Left lung (tissue), 10 donors: ENCODE results near the gene RANGAP1. TPM values are rescaled to one million over a fixed set of nuclear protein-coding genes. Genes with fewer than 3 reads are reported as not detected.

Experiments used
- ATAC-seq: fragments of 200-7000 bp; cut with Tn5 transposase; one replicate; pipeline ENCODE4 v1.9.1; 2020; ENCODE audit warnings: moderate library complexity
- DNase-seq, 4 donors: peaks; one replicate each; pipeline ENCODE4 v3.0.0-alpha.2; 2013 to 2020
- H3K27ac ChIP-seq, 2 donors: fragments of 200-600 bp; sonication (generic) in 1 of 2; one replicate each; pipeline versions ENCODE4 v1.5.0 to v1.8.0; 2020 to 2021
- H3K27me3 ChIP-seq, 2 donors: fragments of 200-600 bp; sonication (generic) in 1 of 2; one replicate each; pipeline versions ENCODE4 v1.5.0 to v1.8.0; 2020 to 2021
- H3K36me3 ChIP-seq, 2 donors: fragments of 200-600 bp; sonication (generic) in 1 of 2; one replicate each; pipeline versions ENCODE4 v1.5.0 to v1.8.0; 2020 to 2021
- H3K4me1 ChIP-seq, 2 donors: fragments of 200-600 bp; one replicate each; pipeline ENCODE4 v1.8.0; 2021
- H3K4me3 ChIP-seq, 2 donors: fragments of 200-600 bp; sonication (generic) in 1 of 2; one replicate each; pipeline versions ENCODE4 v1.5.0 to v1.8.0; 2020 to 2021; ENCODE audit warnings: mild to moderate bottlenecking in 1 of 2
- H3K9me3 ChIP-seq, 2 donors: fragments of 200-600 bp; sonication (generic) in 1 of 2; one replicate each; pipeline versions ENCODE4 v1.5.0 to v1.8.0; 2020 to 2021
- intact Hi-C, 2 donors: fragments of 100-400 bp; cut with DNase I; formaldehyde crosslinking; loops; one replicate each; pipeline versions ENCODE4 v1.11.2 to v1.14.2; 2022
- polyA plus RNA-seq, 6 donors: library from polyadenylated mRNA; unstranded; fragments of 120-200 nt; gene quantifications; one replicate each; pipeline ENCODE4 v1.2.1, GENCODE V29; 2013; ENCODE audit not compliant: insufficient read length in 6 of 6
- total RNA-seq, 2 donors: library from RNA; stranded (reverse); fragmentation: NEBNext Ultra II Directional; extraction: Animal tissue kit (Norgen Biotek cat#: 25700); gene quantifications; one replicate each; pipeline ENCODE4 v1.2.1, GENCODE V29; 2021
- TF ChIP-seq, protein P1 (sequence below), 2 donors: fragments of 200-600 bp; sonication (generic) in 1 of 2; IDR thresholded peaks; one replicate each; pipeline versions ENCODE4 v1.5.0 to v1.8.0; 2021; ENCODE audit warnings: antibody characterized with exemption in 2 of 2
- donor health status: DM: no; HTN: yes; CAD: no.
- donor health status: DM: no; HTN: no; CAD: no.

RANGAP1 gene
- total and polyA plus RNA-seq, 8 donors = 35.0 to 65.8 (median 40.1) TPM

DNA sequence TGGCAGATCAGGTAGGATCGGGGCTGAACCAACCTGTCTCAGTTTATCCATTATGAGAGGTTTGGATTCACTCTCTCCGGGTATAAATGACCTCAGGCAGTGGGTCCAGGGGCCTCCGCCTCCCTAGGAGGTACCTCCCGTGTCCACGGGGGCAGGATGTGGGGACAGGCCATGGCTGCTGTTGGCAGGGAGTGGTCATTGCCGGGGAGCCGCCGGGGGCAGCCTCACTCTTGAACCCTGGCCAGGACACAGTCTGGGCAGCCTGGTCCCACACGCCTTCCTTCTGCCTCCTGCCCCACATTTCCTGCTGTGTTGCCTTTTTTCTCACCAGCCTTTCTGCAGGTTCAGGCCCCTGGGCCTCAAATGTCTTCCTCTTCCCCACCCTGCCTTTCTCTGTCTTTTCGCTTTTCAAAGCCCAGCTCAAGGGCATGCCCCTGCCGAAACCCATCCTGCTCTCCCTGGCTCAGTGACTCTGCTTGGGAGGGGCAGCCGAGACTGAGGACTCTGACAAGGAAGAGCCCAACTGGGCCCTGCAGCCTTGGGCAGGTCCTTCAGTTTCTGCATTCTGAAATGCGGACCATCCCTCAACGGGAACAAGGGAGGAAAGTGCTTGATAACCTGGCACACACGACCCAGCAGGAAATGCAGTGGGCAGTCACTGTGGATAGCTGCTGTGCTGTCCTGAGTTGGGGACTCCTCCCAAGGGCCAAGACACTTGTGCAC is 46.4 kb upstream of the RANGAP1 start:
- ATAC-seq (no peak), DNase-seq (no peak)
- H3K27ac ChIP-seq = no peak overlapping the region
- no peaks in the 10 kb centered on the region for H3K9me3 ChIP-seq
- H3K36me3 ChIP-seq = peaks cover 0 to 95% of the 10 kb centered on the region in 2 donors
- intact Hi-C loops = no loop called here
- H3K27me3 ChIP-seq = no peaks in the 10 kb centered on the region
- no peaks in the 10 kb centered on the region for H3K4me1 ChIP-seq
- no peak overlapping the region for H3K4me3 ChIP-seq
- TF ChIP-seq, protein P1, sequence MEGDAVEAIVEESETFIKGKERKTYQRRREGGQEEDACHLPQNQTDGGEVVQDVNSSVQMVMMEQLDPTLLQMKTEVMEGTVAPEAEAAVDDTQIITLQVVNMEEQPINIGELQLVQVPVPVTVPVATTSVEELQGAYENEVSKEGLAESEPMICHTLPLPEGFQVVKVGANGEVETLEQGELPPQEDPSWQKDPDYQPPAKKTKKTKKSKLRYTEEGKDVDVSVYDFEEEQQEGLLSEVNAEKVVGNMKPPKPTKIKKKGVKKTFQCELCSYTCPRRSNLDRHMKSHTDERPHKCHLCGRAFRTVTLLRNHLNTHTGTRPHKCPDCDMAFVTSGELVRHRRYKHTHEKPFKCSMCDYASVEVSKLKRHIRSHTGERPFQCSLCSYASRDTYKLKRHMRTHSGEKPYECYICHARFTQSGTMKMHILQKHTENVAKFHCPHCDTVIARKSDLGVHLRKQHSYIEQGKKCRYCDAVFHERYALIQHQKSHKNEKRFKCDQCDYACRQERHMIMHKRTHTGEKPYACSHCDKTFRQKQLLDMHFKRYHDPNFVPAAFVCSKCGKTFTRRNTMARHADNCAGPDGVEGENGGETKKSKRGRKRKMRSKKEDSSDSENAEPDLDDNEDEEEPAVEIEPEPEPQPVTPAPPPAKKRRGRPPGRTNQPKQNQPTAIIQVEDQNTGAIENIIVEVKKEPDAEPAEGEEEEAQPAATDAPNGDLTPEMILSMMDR (IDR thresholded peaks at IDR 0.05) = no peak

- intact Hi-C loops = no loop called here
- no peak for DNase-seq
- TF ChIP-seq, protein P1 (IDR thresholded peaks at IDR 0.05) = no peak
- ATAC-seq = no peak
- no peaks in the 10 kb centered on the region for H3K27me3 ChIP-seq
- no peak overlapping the region for H3K4me3 ChIP-seq
- H3K4me1 ChIP-seq = no peaks in the 10 kb centered on the region
- no peaks in the 10 kb centered on the region for H3K9me3 ChIP-seq
- H3K36me3 ChIP-seq = peaks cover 0 to 97% of the 10 kb centered on the region in 2 donors
- H3K27ac ChIP-seq = no peak overlapping the region
Measured at GRCh38 chr22:41330169-41330568, 44.2 kb upstream of the RANGAP1 start.

DNA sequence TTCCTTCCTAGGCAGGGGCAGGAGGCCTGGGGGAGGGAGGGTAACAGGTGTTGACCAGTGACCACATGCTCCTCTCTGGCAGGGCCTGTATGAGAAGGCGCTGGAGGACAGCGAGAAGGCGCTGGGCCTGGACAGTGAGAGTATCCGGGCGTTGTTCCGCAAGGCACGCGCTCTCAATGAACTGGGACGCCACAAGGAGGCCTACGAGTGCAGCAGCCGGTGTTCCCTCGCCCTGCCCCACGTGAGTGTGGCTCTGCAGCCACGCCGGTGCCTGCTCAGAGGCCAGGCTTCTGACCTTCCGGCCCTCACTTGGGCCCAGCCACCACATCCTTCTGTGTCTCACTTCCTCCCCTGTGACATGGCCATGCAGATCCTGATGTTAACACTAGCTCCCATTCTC is 41.1 kb upstream of the RANGAP1 start:
- Histone ChIP-seq H3K36me3 (peaks cover 0 to 90% of the 10 kb centered on the region in 2 donors), H3K27ac (no peak overlapping the region), H3K4me3 (no peak overlapping the region), H3K9me3 (no peaks in the 10 kb centered on the region), H3K27me3 (no peaks in the 10 kb centered on the region), H3K4me1 (no peaks in the 10 kb centered on the region)
- no peak for DNase-seq
- TF ChIP-seq, protein P1 (IDR thresholded peaks at IDR 0.05) = no peak
- peak; percentile 22 for ATAC-seq
- intact Hi-C loops = no loop called here

DNA sequence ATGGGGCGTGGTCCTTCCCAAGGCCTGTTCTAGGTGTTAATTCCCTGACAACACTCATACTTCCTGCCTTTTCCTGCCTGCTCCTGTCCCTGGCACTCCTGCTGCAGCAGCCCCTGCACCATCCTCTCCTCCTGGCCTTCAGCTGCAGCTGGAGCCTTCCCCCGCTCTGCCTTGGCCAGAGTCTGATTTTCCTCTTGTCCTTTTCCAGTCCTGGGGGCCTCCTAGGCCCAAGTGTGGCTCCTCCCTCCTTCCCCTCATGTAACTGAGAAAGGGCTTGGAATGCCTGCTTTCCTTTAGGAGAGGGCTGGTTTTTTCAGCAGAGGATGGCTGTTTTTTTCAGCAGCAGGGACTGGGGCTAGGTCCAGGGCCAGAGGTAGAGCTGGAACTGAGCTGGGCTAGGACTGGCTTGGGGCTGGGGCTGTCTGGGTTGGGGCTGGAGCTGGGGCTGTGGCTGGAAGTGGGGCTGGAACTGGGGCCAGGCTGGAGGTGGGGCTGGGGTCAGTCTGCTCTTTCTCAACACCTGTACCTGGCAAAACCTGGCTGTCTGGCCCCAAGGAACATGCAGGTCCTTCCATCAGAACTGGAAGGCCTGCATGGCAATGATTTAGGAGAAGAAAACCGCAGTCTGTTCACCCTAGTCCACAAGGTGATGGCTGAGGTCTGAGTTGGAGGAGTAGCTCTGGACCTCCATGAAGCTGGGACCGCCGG is 39.0 kb upstream of the RANGAP1 start:
- no peak for ATAC-seq
- H3K27me3 ChIP-seq = no peaks in the 10 kb centered on the region
- no peak for DNase-seq
- no peaks in the 10 kb centered on the region for H3K9me3 ChIP-seq
- intact Hi-C loops = no loop called here
- no peak overlapping the region for H3K27ac ChIP-seq
- H3K36me3 ChIP-seq = peaks cover 0 to 85% of the 10 kb centered on the region in 2 donors
- H3K4me1 ChIP-seq = no peaks in the 10 kb centered on the region
- TF ChIP-seq, protein P1 (IDR thresholded peaks at IDR 0.05) = no peak
- H3K4me3 ChIP-seq = no peak overlapping the region

DNA sequence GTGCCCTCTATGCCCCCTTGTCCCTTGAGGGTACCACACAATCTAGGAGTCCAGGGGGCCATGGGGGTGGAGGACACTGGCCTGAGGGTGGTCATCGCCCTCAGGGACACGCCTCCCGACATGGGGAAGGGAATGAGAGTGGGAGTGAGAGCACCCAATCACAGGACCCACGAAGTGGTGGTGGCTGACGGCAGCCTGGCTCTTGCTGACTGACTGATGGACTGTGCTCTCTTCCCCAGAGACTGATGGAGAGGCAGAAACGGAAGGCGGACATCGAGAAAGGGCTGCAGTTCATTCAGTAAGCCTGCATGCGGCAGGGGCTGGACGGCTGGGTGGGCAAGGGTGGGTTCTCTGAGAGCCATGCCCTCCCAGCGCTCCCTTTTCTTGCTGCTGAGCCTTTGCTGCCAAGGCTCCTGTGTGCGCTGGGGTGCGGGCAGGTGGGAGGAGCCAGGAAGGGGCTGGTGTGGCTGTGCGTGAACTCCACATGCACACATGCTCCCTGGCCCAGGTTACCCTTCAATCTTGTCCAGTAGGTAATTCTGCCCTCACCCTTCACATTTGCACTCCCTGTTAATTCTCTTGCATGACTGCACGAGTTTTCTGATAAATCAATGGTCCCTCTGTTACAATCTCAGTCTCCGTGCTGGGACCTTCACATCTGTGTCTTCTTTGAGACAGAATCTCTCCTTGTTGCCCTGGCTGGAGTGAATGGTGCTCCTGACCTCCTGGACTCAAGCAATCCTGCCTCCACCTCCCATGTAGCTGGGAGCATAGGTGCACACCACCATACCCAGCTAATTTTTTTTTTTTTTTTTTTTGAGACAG is 34.6 kb upstream of the RANGAP1 start:
- intact Hi-C loops = no loop called here
- no peak overlapping the region for H3K4me3 ChIP-seq
- H3K27ac ChIP-seq = no peak overlapping the region
- no peak for DNase-seq
- H3K9me3 ChIP-seq = no peaks in the 10 kb centered on the region
- no peaks in the 10 kb centered on the region for H3K4me1 ChIP-seq
- TF ChIP-seq, protein P1 (IDR thresholded peaks at IDR 0.05) = no peak
- ATAC-seq = no peak
- H3K27me3 ChIP-seq = no peaks in the 10 kb centered on the region
- H3K36me3 ChIP-seq = peaks cover 0 to 54% of the 10 kb centered on the region in 2 donors
